ENCODE results near the gene DUOXA2. TPM values are rescaled to one million over a fixed set of nuclear protein-coding genes. Genes with fewer than 3 reads are reported as not detected.

Gene DUOXA2
- total RNA-seq, 1 experiment from 2014 or later = 1.6 TPM

DNA sequence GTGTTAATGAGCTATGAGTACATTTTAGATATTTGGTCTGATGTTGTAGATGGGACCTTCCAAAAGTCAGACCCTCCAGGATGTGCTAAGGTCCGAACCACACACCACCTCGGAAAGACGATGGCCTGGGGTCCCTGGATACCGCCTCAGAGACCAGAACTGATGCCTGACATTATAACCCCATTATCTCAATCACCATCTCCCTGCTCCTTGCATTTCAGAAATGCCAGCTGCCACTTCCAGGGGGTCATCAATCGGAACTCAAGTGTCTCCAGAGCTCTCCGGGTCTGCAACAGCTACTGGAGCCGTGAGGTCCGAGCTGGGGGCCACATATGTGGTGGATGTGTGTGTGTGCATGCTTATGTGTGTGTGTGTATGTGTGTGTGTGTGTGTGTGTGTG, 23.6 kb downstream of the DUOXA2 start:
- TF ChIP-seq, protein P1, sequence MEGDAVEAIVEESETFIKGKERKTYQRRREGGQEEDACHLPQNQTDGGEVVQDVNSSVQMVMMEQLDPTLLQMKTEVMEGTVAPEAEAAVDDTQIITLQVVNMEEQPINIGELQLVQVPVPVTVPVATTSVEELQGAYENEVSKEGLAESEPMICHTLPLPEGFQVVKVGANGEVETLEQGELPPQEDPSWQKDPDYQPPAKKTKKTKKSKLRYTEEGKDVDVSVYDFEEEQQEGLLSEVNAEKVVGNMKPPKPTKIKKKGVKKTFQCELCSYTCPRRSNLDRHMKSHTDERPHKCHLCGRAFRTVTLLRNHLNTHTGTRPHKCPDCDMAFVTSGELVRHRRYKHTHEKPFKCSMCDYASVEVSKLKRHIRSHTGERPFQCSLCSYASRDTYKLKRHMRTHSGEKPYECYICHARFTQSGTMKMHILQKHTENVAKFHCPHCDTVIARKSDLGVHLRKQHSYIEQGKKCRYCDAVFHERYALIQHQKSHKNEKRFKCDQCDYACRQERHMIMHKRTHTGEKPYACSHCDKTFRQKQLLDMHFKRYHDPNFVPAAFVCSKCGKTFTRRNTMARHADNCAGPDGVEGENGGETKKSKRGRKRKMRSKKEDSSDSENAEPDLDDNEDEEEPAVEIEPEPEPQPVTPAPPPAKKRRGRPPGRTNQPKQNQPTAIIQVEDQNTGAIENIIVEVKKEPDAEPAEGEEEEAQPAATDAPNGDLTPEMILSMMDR (IDR thresholded peaks at IDR 0.05; ENCODE audit: insufficient read depth in 1 of 2, low read depth in 1 of 2, low read length in 1 of 2, severe bottlenecking in 1 of 2, unreplicated experiment in 1 of 2) = no peak
- Mint-ChIP-seq H3K27ac (ENCODE audit: unreplicated experiment) (no peak overlapping the region), H3K36me3 (ENCODE audit: insufficient read depth, unreplicated experiment) (no peaks in the 10 kb centered on the region), H3K9me3 (ENCODE audit: unreplicated experiment) (no peaks in the 10 kb centered on the region), H3K4me1 (ENCODE audit: low read depth, unreplicated experiment) (no peaks in the 10 kb centered on the region), H3K4me3 (ENCODE audit: unreplicated experiment) (no peak overlapping the region), H3K27me3 (ENCODE audit: insufficient read depth, unreplicated experiment) (no peaks in the 10 kb centered on the region)
- H3K4me1 ChIP-seq = no peaks in the 10 kb centered on the region
- ChIA-PET POLR2A (no interaction called here), CTCF (interaction anchor here (1.6 kb wide), 2 partner anchors 11 to 20 kb away, joined by 4 to 5 read pairs; no protein-coding TSS in a partner anchor)
- H3K36me3 ChIP-seq (ENCODE audit: control insufficient read depth, insufficient read depth, low read length) = no peaks in the 10 kb centered on the region
- no peak overlapping the region for H3K4me3 ChIP-seq (ENCODE audit: low read depth, low read length)
- H3K9me3 ChIP-seq = no peaks in the 10 kb centered on the region
- BruUV-seq (replicated peaks) = no TSS peak
- intact Hi-C loops (cut with micrococcal nuclease; ENCODE audit: unreplicated experiment) = no loop called here
- DNase-seq = no peak
- no peaks in the 10 kb centered on the region for H3K27me3 ChIP-seq (replicated peaks; ENCODE audit: control insufficient read depth, insufficient read depth, low read length)

DNA sequence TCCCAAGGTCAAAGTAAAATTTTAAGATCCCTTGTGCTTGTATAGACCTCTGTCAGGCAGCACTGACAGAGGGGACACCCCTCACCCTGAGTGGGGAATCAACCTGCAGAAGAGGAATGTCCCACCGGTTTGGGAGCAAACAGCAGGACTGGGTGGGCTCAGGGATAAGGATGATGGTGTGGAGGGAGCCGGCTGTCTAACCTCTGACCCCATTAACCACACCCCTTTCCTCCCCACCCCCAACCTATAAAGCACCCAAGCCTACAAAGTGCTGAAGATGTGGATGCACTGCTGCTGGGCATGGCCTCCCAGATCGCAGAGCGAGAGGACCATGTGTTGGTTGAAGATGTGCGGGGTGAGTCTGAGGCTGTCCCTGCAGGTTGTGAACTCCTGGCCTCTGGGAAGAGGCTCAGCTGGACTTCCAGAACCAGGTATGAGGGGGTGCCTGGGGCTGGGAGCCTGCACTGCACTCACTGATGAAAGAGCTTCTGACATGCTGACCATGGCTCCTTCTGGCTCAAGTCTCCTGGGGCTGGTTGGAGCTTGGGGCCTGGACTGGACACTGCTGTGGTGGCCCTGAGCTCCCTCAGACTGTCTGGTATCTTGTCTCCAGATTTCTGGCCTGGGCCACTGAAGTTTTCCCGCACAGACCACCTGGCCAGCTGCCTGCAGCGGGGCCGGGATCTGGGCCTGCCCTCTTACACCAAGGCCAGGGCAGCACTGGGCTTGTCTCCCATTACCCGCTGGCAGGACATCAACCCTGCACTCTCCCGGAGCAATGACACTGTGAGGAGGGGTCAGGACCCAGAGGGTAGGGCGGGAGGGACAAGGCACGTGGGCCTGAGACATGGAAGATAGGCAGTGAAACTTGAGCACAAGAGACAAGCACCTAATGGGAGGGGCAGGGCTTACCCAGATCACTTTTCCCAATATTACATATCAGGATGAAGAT, 25.0 kb downstream of the DUOXA2 start:
- no peaks in the 10 kb centered on the region for H3K9me3 ChIP-seq
- no peaks in the 10 kb centered on the region for H3K4me1 ChIP-seq
- H3K27ac Mint-ChIP-seq (ENCODE audit: unreplicated experiment) = no peak overlapping the region
- no TSS peak for BruUV-seq (replicated peaks)
- H3K27me3 Mint-ChIP-seq (ENCODE audit: insufficient read depth, unreplicated experiment) = no peaks in the 10 kb centered on the region
- intact Hi-C loops (cut with micrococcal nuclease; ENCODE audit: unreplicated experiment) = no loop called here
- no peaks in the 10 kb centered on the region for H3K4me1 Mint-ChIP-seq (ENCODE audit: low read depth, unreplicated experiment)
- H3K9me3 Mint-ChIP-seq (ENCODE audit: unreplicated experiment) = no peaks in the 10 kb centered on the region
- H3K36me3 ChIP-seq (ENCODE audit: control insufficient read depth, insufficient read depth, low read length) = no peaks in the 10 kb centered on the region
- TF ChIP-seq, protein P1 (IDR thresholded peaks at IDR 0.05; ENCODE audit: insufficient read depth in 1 of 2, low read depth in 1 of 2, low read length in 1 of 2, severe bottlenecking in 1 of 2, unreplicated experiment in 1 of 2) = no peak
- no peak for DNase-seq
- ChIA-PET CTCF (interaction anchor here (0.6 kb wide), 1 partner anchor 15 kb away, joined by 3 read pairs; no protein-coding TSS in a partner anchor), POLR2A (no interaction called here)
- no peaks in the 10 kb centered on the region for H3K27me3 ChIP-seq (replicated peaks; ENCODE audit: control insufficient read depth, insufficient read depth, low read length)
- H3K4me3 ChIP-seq (ENCODE audit: low read depth, low read length) = no peak overlapping the region
- H3K36me3 Mint-ChIP-seq (ENCODE audit: insufficient read depth, unreplicated experiment) = no peaks in the 10 kb centered on the region
- no peak overlapping the region for H3K4me3 Mint-ChIP-seq (ENCODE audit: unreplicated experiment)

DNA sequence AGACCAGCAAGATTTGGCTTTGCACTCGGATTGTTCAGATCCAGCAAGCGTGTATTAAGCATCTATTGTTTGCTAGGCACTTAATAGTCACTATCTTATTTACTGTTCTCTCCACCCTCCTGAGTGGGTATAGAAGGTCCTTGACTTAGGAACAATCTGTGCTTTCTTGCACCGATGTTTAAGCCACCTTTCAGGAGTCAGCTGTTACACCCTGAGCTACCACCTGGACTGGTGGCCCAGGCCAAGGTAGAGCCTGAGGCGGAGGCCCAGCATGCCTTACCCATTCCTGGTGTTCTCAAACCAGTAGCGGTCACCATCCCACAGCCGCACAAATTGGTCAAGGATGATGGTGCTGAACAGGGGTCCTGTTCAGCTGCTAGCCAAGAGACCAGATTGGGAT, 25.6 kb downstream of the DUOXA2 start:
- POLR2A ChIA-PET = no interaction called here
- no peaks in the 10 kb centered on the region for H3K27me3 Mint-ChIP-seq (ENCODE audit: insufficient read depth, unreplicated experiment)
- Histone ChIP-seq H3K9me3 (no peaks in the 10 kb centered on the region), H3K4me3 (ENCODE audit: low read depth, low read length) (no peak overlapping the region), H3K36me3 (ENCODE audit: control insufficient read depth, insufficient read depth, low read length) (no peaks in the 10 kb centered on the region), H3K4me1 (no peaks in the 10 kb centered on the region), H3K27me3 (replicated peaks; ENCODE audit: control insufficient read depth, insufficient read depth, low read length) (no peaks in the 10 kb centered on the region)
- CTCF ChIA-PET = interaction anchor here (0.9 kb wide), 1 partner anchor 13 kb away, joined by 3 read pairs; no protein-coding TSS in a partner anchor
- TF ChIP-seq, protein P1 (IDR thresholded peaks at IDR 0.05; ENCODE audit: insufficient read depth in 1 of 2, low read depth in 1 of 2, low read length in 1 of 2, severe bottlenecking in 1 of 2, unreplicated experiment in 1 of 2) = no peak
- H3K4me3 Mint-ChIP-seq (ENCODE audit: unreplicated experiment) = no peak overlapping the region
- intact Hi-C loops (cut with micrococcal nuclease; ENCODE audit: unreplicated experiment) = no loop called here
- no TSS peak for BruUV-seq (replicated peaks)
- H3K9me3 Mint-ChIP-seq (ENCODE audit: unreplicated experiment) = no peaks in the 10 kb centered on the region
- no peaks in the 10 kb centered on the region for H3K4me1 Mint-ChIP-seq (ENCODE audit: low read depth, unreplicated experiment)
- no peak for DNase-seq
- H3K27ac Mint-ChIP-seq (ENCODE audit: unreplicated experiment) = no peak overlapping the region
- H3K36me3 Mint-ChIP-seq (ENCODE audit: insufficient read depth, unreplicated experiment) = no peaks in the 10 kb centered on the region
